ENCODE measurements around the gene TMEM169.
"Not testable (repeated sequence)": the region's sequence is repeated elsewhere in the genome, so short reads cannot be mapped to it uniquely, and the experiment has no call there.

TMEM169 gene

DNA sequence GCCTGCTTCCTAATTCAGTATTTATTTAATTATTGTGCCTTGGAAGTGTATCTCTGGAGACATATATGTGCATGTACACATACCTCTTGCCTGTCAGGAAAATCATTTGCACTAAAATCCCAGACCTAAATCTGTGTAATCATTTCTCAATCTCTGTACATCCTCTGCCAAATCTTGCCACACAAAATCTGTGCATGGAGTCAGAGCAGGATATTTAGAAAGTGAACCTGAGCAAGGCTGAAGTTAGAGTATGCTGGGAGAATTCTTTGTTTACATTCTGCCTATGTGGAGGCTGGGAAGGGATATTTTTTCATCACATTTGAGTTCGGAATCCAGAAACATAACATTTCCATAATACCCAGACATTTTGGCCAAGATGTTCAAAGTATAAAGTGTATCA lies 36.8 kb downstream of the TMEM169 start:
- intact Hi-C loops (cut with DNase I), result loop anchor here (10.0 kb wide), 1 partner anchor 376 kb away; the partner anchor contains the start of gene RPL37A
- no peak for DNase-seq

DNA sequence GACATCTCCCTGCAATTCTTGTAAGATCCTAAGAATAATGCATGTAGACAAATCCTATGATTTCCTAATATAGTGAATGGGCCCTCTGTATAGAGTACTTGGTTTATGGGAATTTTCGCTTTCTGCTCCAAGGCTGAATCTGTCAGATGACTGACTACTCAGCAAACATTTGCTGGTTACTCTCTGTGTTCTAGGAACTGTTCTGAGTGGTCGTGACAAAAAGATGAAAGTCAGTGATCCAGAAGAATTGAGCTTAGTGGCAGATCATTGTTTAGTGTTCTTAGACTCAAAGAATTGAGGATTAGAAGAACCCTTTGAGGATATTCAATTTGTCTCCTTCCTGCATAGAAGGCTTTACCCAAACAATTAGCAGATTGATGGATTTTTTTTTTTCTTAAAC lies 37.4 kb downstream of the TMEM169 start:
- intact Hi-C loops (cut with DNase I), result loop anchor here (10.0 kb wide), 1 partner anchor 376 kb away; the partner anchor contains the start of gene RPL37A
- no peak for DNase-seq

DNA sequence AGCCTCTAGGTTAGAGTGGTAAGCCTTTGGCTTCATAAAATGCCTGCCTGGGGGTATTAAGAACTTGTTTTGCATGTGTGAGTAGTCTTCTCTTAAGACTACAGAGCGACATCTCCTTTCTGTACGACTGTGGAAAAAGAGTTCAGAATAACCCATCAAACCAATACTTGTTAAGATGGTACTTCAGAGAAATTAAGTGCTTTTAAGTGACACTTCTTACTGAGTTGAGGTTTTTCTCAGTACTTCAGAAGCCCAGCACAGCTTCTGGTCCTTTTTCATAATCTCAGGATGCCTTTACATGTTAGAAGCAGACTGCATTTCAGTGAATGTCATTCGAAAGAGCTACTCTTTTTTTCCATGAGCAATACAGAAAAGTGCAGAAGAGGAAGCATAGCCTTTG lies 38.3 kb downstream of the TMEM169 start:
- no peak for DNase-seq
- intact Hi-C loops (cut with DNase I), result loop anchor here (10.0 kb wide), 1 partner anchor 375 kb away; the partner anchor contains the start of gene RPL37A

DNA sequence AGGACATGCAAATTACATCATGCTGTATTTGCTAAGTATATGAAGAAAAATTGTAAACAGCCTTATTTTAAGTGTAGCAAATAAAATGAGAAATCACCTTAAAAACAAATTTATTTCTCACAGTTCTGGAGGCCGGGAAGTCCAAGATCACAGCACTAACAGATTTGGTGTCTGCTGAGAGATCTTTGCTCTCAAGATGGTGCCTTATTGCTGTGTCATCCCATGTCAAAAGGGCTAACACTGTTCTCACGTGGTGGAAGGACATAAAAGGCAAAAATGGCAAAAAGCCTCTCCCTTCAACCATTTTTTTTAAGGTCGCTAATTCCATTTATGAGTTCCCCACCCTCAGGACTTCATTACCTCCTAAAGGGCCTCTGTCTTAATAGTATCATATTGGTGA lies 39.5 kb downstream of the TMEM169 start:
- intact Hi-C loops (cut with DNase I), result no loop called here
- DNase-seq, result no peak

- intact Hi-C loops (cut with DNase I), result no loop called here
- no peak for DNase-seq
Observed at GRCh38 chr2:216126943-216127342, 45.2 kb downstream of the TMEM169 start.

DNA sequence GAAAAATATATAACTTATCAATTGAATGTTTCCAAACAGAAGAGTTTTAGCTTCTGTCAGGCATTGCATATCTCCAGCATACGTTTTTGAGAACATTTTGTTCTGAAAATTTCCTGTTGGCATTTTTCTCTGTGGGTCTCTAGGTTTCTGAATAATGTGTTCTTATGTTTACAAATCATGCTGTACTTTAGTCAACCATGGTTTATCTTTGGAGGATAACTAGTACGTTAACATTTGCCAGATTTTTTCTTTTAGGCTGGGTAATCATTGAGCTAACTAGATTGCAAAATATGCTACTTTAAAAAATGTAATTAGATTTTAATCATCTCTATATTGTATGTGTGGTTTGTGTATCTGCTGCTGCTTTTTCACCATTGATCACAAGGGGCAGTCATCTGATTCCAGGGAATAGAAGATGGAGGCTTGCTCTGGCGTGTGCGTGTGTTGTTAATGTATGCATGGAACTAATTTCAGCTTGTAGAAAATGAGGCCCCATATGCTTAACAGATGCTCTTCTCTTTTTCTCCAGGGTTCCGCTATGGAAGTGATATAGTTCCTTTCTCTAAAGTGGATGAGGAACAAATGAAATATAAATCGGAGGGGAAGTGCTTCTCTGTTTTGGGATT lies 48.7 kb downstream of the TMEM169 start:
- peak in 3 of 10 donors; percentile 9 to 17 (median 14) for DNase-seq
- intact Hi-C loops (cut with DNase I), result no loop called here

GRCh38 chr2:216131175-216131926 lies 49.6 kb downstream of the TMEM169 start:
- intact Hi-C loops (cut with DNase I), result no loop called here
- DNase-seq, result no peak

GRCh38 chr2:216132585-216132984 lies 50.9 kb downstream of the TMEM169 start:
- DNase-seq, result no peak
- intact Hi-C loops (cut with DNase I), result no loop called here

DNA sequence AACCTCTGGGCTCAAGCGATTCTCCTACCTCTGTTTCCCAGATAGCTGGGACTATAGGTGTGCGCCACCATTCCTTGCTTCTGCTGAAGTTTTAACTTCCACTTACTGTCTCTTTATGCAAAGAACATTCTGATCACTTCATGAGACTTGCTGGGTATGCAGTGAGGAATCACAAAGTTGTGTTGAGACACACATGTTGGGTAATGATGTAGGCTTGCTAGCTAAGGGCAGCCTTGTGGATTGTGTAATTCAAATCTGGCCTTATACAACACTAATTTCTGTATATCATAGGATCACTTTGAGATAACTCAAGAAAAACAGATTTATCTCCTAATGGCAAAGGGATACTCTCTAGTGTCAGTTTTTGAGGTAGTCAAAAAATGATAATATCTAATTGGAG lies 51.7 kb downstream of the TMEM169 start:
- intact Hi-C loops (cut with DNase I), result no loop called here
- DNase-seq, result no peak

GRCh38 chr2:216134958-216135541 lies 53.3 kb downstream of the TMEM169 start:
- intact Hi-C loops (cut with DNase I), result no loop called here

DNA sequence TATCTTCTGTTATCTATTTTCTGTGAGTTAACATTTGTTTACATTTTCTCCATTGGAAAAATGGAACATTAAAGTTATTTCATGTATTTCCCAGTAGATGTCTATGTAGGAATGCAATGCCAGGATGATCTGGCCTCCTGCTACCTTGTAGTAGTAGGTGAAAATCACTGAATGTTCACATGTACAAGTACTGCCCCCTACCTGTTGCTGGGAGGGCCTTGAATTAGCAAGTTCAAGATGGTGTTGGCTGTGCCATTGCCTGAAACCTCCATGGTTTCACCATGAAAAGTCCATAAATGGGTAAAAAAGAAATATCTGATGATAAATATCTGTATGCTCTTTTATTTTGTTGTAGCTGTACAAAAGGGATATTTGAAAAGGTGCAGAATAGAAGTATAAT lies 58.2 kb downstream of the TMEM169 start:
- DNase-seq, result no peak
- intact Hi-C loops (cut with DNase I), result no loop called here

More at GRCh38 chr2:216134958-216135541, 53.3 kb downstream of the TMEM169 start:
- DNase-seq, result no peak

DNA sequence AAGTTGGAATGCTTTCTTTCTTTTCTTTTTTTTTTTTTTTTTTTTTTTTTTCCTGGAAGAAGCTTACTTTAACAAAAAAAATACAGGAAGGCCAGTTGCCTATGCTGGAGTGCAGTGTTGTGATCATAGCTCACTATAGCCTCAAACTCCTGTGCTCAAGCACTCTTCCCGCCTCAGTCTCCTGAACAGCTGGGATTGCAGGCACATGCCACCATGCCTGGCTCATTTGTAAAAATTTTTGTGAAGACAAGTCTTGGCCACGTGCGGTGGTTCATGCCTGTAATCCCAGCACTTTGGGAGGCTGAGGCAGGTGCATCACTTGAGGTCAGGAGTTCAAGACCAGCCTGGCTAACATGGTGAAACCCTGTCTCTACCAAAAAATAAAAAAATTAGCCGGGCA lies 59.8 kb downstream of the TMEM169 start:
- intact Hi-C loops (cut with DNase I); DNase-seq: not testable (repeated sequence)

DNA sequence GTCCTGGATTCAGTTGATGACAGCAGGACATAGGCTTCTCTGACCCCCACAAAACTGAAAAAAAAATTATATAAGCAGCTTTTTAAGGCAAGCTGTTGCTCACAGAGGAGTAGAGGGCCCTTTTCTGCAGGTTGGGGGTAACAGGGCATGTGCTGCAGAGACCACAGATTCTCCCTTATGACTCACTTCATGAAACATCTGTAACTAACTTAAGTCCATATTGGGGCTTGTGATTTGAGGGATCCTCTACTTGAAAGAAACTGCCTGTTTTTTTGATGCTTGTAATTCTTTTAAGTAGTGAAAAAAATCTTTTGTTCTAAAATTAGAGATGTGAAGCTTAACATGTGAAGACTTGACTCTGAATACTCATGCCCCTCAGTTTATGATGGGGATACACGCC lies 60.8 kb downstream of the TMEM169 start:
- DNase-seq, result no peak
- intact Hi-C loops (cut with DNase I), result no loop called here

DNA sequence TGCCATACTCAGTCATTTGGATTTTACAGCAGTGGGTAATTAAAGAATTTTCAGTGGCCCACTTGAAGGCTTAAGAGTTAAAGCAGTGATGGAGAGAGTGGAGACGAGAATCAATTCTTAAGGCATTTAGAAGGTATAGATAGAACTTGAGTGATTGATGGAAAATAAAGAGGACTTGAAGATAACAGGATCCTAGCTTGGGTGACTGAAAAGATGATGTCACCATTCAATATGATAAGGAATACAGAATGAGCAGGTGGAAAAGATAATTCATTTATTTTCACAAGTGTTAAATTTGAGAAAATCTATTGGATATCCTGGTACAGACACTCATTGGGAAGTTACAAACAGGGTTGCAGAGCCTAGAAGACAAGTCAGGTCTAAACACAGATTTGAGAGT lies 62.7 kb downstream of the TMEM169 start:
- DNase-seq, result no peak
- intact Hi-C loops (cut with DNase I), result no loop called here

GRCh38 chr2:216144857-216145256 lies 63.1 kb downstream of the TMEM169 start:
- intact Hi-C loops (cut with DNase I), result no loop called here
- no peak for DNase-seq

GRCh38 chr2:216146573-216146972 lies 64.9 kb downstream of the TMEM169 start:
- intact Hi-C loops (cut with DNase I), result no loop called here
- DNase-seq, result no peak

GRCh38 chr2:216147172-216148131 lies 65.7 kb downstream of the TMEM169 start:
- intact Hi-C loops (cut with DNase I), result no loop called here
- no peak for DNase-seq

DNA sequence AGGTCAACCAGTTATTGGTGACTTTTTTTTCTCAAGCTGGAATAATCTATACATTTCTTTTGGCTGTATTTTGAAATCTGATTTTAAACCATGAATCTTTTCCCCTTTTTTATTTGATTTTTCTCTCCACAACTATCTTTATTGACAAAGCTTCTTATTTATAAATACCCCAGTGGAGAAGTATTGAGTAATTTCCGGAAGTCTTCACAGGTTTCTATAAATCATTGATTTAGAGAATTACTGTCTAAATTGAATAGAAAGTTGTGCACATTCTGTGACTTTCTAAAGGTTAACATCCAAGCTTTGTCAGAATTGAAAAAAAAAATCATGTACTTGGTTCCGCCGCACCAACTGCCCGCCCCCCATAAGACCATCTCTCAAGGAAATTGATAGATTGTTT lies 67.3 kb downstream of the TMEM169 start:
- DNase-seq, result no peak
- intact Hi-C loops (cut with DNase I), result no loop called here

DNA sequence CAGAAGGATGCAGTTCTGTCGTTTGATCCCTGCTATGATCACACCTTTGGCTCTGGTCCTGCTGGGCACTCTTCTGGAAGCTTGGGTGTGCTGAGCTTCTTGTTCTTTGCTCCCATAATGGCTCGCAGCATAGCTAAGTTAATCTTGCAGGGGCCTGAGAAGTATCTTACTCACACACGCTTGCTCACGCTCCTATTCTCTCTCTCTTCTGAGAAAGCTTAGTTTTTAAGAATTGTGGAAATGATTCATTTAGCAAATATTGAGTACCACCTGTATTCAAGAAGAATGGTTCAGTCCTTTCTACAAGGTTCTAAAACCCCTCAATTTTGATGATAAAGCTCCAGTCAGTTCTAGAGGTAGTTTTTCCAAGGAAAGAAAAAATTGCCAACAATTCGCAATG lies 68.0 kb downstream of the TMEM169 start:
- no peak for DNase-seq
- intact Hi-C loops (cut with DNase I), result no loop called here

DNA sequence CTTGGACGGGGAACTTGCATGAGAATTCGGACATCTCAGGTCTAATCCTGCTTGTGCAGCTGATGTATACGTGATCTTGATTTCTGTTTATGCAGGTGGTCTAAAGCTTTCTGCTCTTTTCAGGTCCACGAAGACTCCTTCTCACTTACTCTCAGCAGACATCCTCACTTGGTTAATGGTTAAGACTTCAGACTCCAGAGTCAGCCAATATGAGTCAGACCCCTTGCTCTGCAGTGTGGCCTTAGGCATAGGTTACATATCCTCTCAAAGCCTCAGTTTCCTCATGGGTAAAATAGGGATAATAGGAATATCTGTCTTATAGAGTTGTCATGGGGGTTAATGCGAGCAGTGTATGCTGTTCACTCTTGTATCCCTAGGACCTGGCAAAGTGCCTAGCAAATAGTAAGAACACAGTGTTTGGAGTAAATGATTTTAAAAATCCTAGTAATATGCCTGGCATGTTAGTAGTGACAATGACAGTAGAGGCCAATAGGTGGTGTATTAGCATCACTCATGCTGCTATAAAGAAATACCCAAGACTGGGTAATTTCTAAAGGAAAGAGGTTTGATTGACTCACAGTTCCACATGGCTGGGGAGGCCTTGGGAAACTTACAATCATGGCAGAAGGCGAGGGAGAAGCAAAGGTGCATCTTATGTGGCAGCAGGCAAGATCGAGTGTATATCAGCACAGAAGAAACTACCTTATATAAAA lies 69.8 kb downstream of the TMEM169 start:
- intact Hi-C loops (cut with DNase I), result no loop called here
- DNase-seq, result no peak

Data from posterior cingulate gyrus (tissue), 11 donors.